Endothelial cell of umbilical vein (primary cell): ENCODE results near the gene NME2. TPM values are rescaled to one million over a fixed set of nuclear protein-coding genes. Genes with fewer than 3 reads are reported as not detected.
A peak's percentile ranks its signal among the peaks of the same experiment; 100 is the strongest.

Experiments
- BruUV-seq: library from RNA; stranded (reverse); fragments of 400-500 nt; replicated peaks from 2 replicates; lab custom pipeline; 2021; lab: Mats Ljungman, UMichigan
- CTCF ChIA-PET: fragments of 300-600, 350-600 bp; sonication (Branson Sonifier 250); formaldehyde crosslinking; loops from one replicate; lab custom pipeline; 2021; ENCODE audit warnings: antibody characterized with exemption, inconsistent platforms; lab: Charles Lee
- POLR2A ChIA-PET: fragments of 300-600, 350-600 bp; sonication (Branson Sonifier 250); formaldehyde crosslinking; loops from one replicate; lab custom pipeline; 2021; ENCODE audit warnings: antibody characterized with exemption, inconsistent platforms; lab: Charles Lee
- DNase-seq: peaks from one replicate; pipeline ENCODE4 v3.0.0-alpha.2; 2011; ENCODE audit warnings: low read depth, low spot score
- FAIRE-seq: peaks from 2 replicates; lab custom pipeline; 2011; peaks lifted over from hg19 to GRCh38; lab: Jason Lieb, UNC
- H2AFZ ChIP-seq: 2 replicates; pipeline ENCODE4 v1.6.0; 2012; ENCODE audit warnings: low read depth, low read length, control low read depth, inconsistent platforms
- H3K27ac ChIP-seq: 2 replicates; pipeline ENCODE4 v1.5.1; 2011; ENCODE audit warnings: low read depth, mild to moderate bottlenecking, control low read depth, low read length, moderate library complexity; ENCODE audit not compliant: insufficient read depth
- H3K27me3 ChIP-seq, 2 experiments: 2 replicates each; pipeline versions ENCODE4 v1.6.0 to v1.6.1; 2011; ENCODE audit warnings: low read length in 2 of 2, mixed read lengths in 1 of 2; ENCODE audit not compliant: control insufficient read depth in 2 of 2, insufficient read depth in 2 of 2
- H3K36me3 ChIP-seq, 2 experiments: 2 replicates in 1 of 2; 3 replicates in 1 of 2; pipeline ENCODE4 v1.5.1; 2011; ENCODE audit warnings: low read length in 2 of 2, mild to moderate bottlenecking in 1 of 2, moderate library complexity in 1 of 2; ENCODE audit not compliant: control insufficient read depth in 2 of 2, insufficient read depth in 2 of 2; ENCODE audit errors: extremely low read depth in 1 of 2
- H3K4me1 ChIP-seq: 3 replicates; pipeline ENCODE4 v1.5.1; 2011; ENCODE audit warnings: mild to moderate bottlenecking, low read length; ENCODE audit not compliant: control insufficient read depth, insufficient read depth; ENCODE audit errors: extremely low read depth
- H3K4me2 ChIP-seq: 2 replicates; pipeline ENCODE4 v1.6.1; 2011; ENCODE audit warnings: low read length, control low read depth, mixed read lengths; ENCODE audit not compliant: insufficient read depth
- H3K4me3 ChIP-seq, 3 experiments: fragments of 200-600 bp in 1 of 3; sonication (generic), shearing (Covaris generic) in 1 of 3; replicated peaks in 1 of 3; 2 replicates each; pipeline ENCODE4 v1.5.1; 2011 to 2016; ENCODE audit warnings: control low read depth in 3 of 3, low read length in 3 of 3, mild to moderate bottlenecking in 2 of 3, inconsistent platforms in 1 of 3, low read depth in 1 of 3, moderate library complexity in 1 of 3; ENCODE audit not compliant: insufficient read depth in 1 of 3
- H3K79me2 ChIP-seq: 2 replicates; pipeline ENCODE4 v1.6.0; 2012; ENCODE audit warnings: low read length, inconsistent platforms; ENCODE audit not compliant: control insufficient read depth, insufficient read depth
- H3K9ac ChIP-seq: replicated peaks from 2 replicates; pipeline ENCODE3; 2011; ENCODE audit warnings: low read length, control low read depth; ENCODE audit not compliant: insufficient read depth; ENCODE audit errors: extremely low read depth
- H3K9me1 ChIP-seq: replicated peaks from 3 replicates; pipeline ENCODE4 v1.6.0; 2011; ENCODE audit warnings: mild to moderate bottlenecking, low read length; ENCODE audit not compliant: control insufficient read depth, insufficient read depth; ENCODE audit errors: extremely low read depth
- H3K9me3 ChIP-seq: replicated peaks from 2 replicates; pipeline ENCODE4 v1.5.1; 2012; ENCODE audit warnings: low read length, inconsistent platforms; ENCODE audit not compliant: control insufficient read depth, insufficient read depth
- H4K20me1 ChIP-seq: replicated peaks from 2 replicates; pipeline ENCODE3; 2011; ENCODE audit warnings: mild to moderate bottlenecking, low read length; ENCODE audit not compliant: control insufficient read depth, insufficient read depth; ENCODE audit errors: extremely low read depth
- CTCF ChIP-seq, 2 donors: IDR thresholded peaks; 1 replicate in 1 of 2; 2 replicates in 1 of 2; pipeline ENCODE4 v1.5.1; 2011; ENCODE audit warnings: low read length in 2 of 2, mild to moderate bottlenecking in 2 of 2, moderate library complexity in 2 of 2, control low read depth in 1 of 2, inconsistent platforms in 1 of 2, low read depth in 1 of 2; ENCODE audit not compliant: insufficient read depth in 1 of 2; ENCODE audit errors: extremely low read depth in 1 of 2
- EZH2 ChIP-seq: IDR thresholded peaks from 2 replicates; pipeline ENCODE4 v1.6.1; 2012; ENCODE audit warnings: borderline replicate concordance, low read depth, mild to moderate bottlenecking, moderate library complexity, low read length, inconsistent platforms; ENCODE audit not compliant: severe bottlenecking
- FOS ChIP-seq: IDR thresholded peaks from 2 replicates; pipeline ENCODE4 v1.6.1; 2011; ENCODE audit warnings: mild to moderate bottlenecking, low read length, moderate library complexity, borderline replicate concordance; ENCODE audit not compliant: insufficient read depth
- GATA2 ChIP-seq: IDR thresholded peaks from 2 replicates; pipeline ENCODE4 v1.7.0; 2011; ENCODE audit warnings: low read depth, mild to moderate bottlenecking, moderate library complexity, mixed read lengths, low read length; ENCODE audit not compliant: insufficient read length, insufficient read depth
- JUN ChIP-seq: IDR thresholded peaks from 2 replicates; pipeline ENCODE4 v1.6.1; 2011; ENCODE audit warnings: borderline replicate concordance, low read depth; ENCODE audit not compliant: insufficient read length, insufficient read depth
- MAX ChIP-seq: IDR thresholded peaks from 2 replicates; pipeline ENCODE4 v1.6.1; 2011; ENCODE audit not compliant: insufficient read depth, insufficient read length
- MYC ChIP-seq: IDR thresholded peaks from one replicate; pipeline ENCODE4 v1.6.1; 2011; ENCODE audit warnings: mild to moderate bottlenecking, low read depth, low read length
- POLR2A ChIP-seq: IDR thresholded peaks from 2 replicates; pipeline ENCODE4 v1.6.1; 2012; ENCODE audit warnings: low read depth, mild to moderate bottlenecking, control low read depth, low read length
- POLR2AphosphoS5 ChIP-seq: IDR thresholded peaks from 2 replicates; pipeline ENCODE4 v1.6.1; 2012; ENCODE audit warnings: low read depth, mild to moderate bottlenecking, control low read depth, low read length, moderate library complexity; ENCODE audit not compliant: insufficient read depth
- dilution Hi-C: fragments of 300-500 bp; cut with MboI; formaldehyde crosslinking; loops from one replicate; pipeline ENCODE4 v1.15.0; 2019; ENCODE audit warnings: low sequenced_read_pairs; ENCODE audit not compliant: extremely low pct_ligation_motif_present
- intact Hi-C: fragments of 100-400 bp; cut with micrococcal nuclease; formaldehyde crosslinking; loops from one replicate; pipeline ENCODE4 v1.10.0; 2022
- polyA plus RNA-seq, 4 experiments: library from polyadenylated mRNA; depleted of rRNA in 3 of 4; stranded (reverse) in 3 of 4; unstranded in 1 of 4; fragments of >200 nt; gene quantifications; 2 replicates each; pipeline versions ENCODE4 v1.2.1 to v1.2.3, GENCODE V29; 2011 to 2012; ENCODE audit warnings: missing spikeins in 1 of 4
- total RNA-seq: library from RNA; stranded (reverse); gene quantifications from 2 replicates; pipeline ENCODE4 v1.2.3, GENCODE V29; 2021

NME2 gene
- total and polyA plus RNA-seq, 2 donors (not counting 3 experiments of a cell fraction or from before 2014, with no cell fraction given), result 555 to 833 TPM

GRCh38 chr17:51214920-51215319, 48.7 kb downstream of the NME2 start:
- Histone ChIP-seq H3K4me3 (no peak overlapping the region), H3K27me3 (no peaks in the 10 kb centered on the region), H3K4me2 (peak overlapping the region; percentile 19), H3K79me2 (no peaks in the 10 kb centered on the region), H3K4me1 (peaks cover 17% of the 10 kb centered on the region), H3K36me3 (peaks cover 0 to 4% of the 10 kb centered on the region in 2 experiments), H3K27ac (peak overlapping the region; percentile 53), H4K20me1 (no peaks in the 10 kb centered on the region), H2AFZ (peak overlapping the region; percentile 31), H3K9me1 (no peaks in the 10 kb centered on the region), H3K9me3 (no peaks in the 10 kb centered on the region), H3K9ac (no peak overlapping the region)
- dilution Hi-C loops, result no loop called here
- FAIRE-seq (peak; percentile 77), DNase-seq (peak; percentile 89)
- intact Hi-C loops, result loop anchor here (1.0 kb wide), 1 partner anchor 9 kb away; no protein-coding TSS in a partner anchor
- BruUV-seq, result no TSS peak
- POLR2A ChIA-PET, result interaction anchor here (1.0 kb wide), 1 partner anchor 46 kb away, joined by 3 read pairs; the partner anchor contains the start of gene UTP18
- TF ChIP-seq EZH2 (no peak), JUN (no peak), POLR2AphosphoS5 (no peak), MAX (no peak), FOS (peak; percentile 14), POLR2A (no peak), CTCF (IDR thresholded peaks at IDR 0.05; ENCODE audit: extremely low read depth in 1 of 2, insufficient read depth in 1 of 2, low read depth in 1 of 2, low read length in 2 of 2) (no peak), MYC (no peak), GATA2 (peak; percentile 77)
- CTCF ChIA-PET, result interaction anchor here (1.2 to 2.1 kb wide), 2 partner anchors 10 to 30 kb away, joined by 4 to 8 read pairs; no protein-coding TSS in a partner anchor
